ENCODE results near the gene ZNF30.
A peak's percentile ranks its signal among the peaks of the same experiment; 100 is the strongest.

Gene ZNF30

DNA sequence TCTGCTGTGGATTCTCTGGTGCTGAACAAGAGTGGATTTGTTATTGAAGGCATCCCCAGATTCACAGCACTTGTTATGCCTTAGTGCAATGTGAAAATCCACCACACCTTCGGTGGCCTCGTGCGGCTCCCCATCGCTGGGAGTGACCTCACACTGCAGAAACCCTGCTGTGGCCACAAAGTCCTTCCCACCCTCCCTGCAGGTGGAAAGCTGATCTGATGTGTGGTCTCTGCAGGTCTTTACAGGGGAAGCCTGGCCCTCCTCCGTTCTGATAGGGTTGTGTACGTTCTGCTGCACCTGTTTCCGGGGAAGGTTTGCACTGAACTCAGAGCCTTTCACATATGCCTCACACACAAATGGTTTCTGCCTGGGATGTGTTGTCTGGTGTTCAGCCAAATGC, 32.3 kb downstream of the ZNF30 start:
- TF ChIP-seq, protein P1, sequence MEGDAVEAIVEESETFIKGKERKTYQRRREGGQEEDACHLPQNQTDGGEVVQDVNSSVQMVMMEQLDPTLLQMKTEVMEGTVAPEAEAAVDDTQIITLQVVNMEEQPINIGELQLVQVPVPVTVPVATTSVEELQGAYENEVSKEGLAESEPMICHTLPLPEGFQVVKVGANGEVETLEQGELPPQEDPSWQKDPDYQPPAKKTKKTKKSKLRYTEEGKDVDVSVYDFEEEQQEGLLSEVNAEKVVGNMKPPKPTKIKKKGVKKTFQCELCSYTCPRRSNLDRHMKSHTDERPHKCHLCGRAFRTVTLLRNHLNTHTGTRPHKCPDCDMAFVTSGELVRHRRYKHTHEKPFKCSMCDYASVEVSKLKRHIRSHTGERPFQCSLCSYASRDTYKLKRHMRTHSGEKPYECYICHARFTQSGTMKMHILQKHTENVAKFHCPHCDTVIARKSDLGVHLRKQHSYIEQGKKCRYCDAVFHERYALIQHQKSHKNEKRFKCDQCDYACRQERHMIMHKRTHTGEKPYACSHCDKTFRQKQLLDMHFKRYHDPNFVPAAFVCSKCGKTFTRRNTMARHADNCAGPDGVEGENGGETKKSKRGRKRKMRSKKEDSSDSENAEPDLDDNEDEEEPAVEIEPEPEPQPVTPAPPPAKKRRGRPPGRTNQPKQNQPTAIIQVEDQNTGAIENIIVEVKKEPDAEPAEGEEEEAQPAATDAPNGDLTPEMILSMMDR (IDR thresholded peaks at IDR 0.05; ENCODE audit: low read depth, low read length, missing control alignments) = no peak
- no peak overlapping the region for H3K4me3 ChIP-seq (replicated peaks; ENCODE audit: low read depth, low read length)
- no peak for DNase-seq (ENCODE audit: extremely low read depth, low read depth)

DNA sequence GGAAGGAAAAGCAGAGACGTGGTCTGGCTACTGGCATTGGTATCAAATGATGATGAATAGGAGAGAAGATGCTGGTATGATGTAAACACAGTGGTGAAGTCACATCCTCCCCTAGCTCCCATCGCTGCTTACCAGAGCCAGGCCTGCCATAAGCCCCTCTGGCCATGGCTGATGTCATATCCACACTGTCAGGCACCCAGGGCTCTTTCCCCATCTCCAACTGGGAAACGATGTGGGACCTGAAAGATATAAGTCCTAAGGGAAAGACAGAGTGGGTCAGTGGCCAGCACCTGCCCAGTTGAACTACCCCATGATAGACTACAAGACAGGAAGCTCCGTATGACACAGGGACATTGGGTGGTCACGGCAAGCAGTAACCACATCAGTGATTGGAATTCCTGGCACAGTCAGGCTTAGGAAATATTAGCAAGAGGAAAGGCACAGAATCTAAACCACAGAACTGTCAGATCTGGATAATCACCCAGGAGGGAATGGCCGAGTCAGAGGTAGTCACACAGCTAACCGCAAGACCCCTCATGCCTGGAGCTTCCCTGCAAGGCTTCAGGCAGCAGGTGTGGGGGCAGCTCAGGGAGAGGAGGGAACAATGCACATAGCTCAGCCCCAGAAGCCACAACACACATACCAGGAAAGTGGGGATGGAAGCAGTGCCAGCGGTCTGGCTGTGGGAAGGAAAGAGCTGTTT, 33.6 kb downstream of the ZNF30 start:
- DNase-seq (ENCODE audit: extremely low read depth, low read depth) = no peak
- H3K4me3 ChIP-seq (replicated peaks; ENCODE audit: low read depth, low read length) = no peak overlapping the region
- TF ChIP-seq, protein P1 (IDR thresholded peaks at IDR 0.05; ENCODE audit: low read depth, low read length, missing control alignments) = no peak

DNA sequence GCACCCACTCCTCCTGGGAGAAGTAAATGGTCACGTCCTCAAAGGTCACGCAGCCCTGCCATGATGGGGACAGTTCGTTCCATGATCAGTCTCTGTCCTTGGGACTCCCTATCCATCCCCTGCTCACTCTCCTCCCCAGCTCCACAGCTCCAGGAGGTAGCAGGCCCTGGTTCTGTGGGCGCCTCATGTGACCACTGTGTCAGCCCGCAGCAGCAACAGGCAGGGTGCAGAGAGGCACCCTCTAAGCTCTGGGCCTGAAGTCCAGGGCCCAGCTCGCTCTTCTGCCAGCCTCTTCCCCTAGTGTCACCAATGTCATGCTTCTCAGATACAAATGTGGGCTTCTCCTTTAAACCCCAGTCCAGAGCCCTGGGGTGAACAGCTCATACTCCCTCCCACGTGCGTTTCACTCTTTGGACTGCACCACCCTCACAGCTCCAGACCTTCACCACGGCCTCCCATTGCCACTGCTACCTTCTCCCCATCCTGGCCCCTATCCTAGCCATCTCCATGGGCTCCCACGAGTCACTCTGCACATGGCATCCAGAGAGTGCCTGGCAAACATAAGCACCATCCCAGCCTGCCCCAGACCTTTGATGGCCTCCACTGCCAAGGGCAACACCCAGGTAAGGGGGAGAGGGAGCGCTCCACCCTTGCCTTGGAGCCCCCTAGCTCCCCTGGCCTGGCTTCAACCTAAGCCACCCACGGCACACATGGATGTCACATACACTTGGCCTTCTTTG, 34.4 kb downstream of the ZNF30 start:
- no peak for DNase-seq (ENCODE audit: extremely low read depth, low read depth)
- H3K4me3 ChIP-seq (replicated peaks; ENCODE audit: low read depth, low read length) = no peak overlapping the region
- TF ChIP-seq, protein P1 (IDR thresholded peaks at IDR 0.05; ENCODE audit: low read depth, low read length, missing control alignments) = no peak

DNA sequence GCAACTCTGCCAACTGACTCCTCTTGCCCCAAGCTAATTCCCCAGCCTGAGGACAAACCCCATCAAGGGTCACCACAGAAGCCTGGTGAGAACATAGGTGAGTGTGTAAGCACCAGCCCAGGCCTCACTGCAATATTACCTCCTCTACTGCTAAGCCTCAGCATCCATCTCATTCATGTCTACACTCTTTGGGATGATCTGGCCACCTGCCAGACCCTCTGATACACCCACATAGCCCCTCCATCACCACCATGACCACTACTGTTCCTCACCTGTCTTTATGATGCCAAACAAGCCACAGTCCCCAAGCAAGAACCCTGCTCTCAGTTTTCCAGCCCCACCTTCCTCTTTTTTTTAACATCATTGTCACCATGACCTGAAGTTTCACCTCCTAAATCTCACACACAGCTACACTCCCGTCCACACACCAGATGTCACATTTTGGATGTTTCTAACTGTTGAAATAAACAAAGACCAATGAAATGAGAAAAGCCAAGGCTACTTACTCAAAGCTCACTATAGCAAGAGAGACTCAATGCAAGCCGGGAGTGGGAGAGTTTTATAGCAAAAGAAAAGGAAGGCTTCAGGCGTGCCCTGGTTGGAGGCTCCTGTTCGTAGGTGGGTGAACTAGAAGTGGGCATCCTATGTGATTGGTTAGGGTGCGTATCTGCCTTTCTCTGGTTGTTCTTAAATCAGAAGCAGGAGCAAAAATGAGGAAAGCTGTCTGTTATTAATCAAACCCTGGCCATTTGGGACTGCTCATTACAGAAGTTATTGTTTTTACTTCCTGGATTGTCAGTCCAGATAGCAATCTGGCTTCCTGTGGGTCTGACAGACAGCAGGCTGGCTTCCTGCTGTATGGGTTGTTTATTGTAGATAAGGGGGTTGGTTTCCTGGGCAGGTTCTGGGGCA, 35.3 kb downstream of the ZNF30 start:
- peak overlapping the region; percentile 73 for H3K4me3 ChIP-seq (replicated peaks; ENCODE audit: low read depth, low read length)
- TF ChIP-seq, protein P1 (IDR thresholded peaks at IDR 0.05; ENCODE audit: low read depth, low read length, missing control alignments) = no peak
- no peak for DNase-seq (ENCODE audit: extremely low read depth, low read depth)

DNA sequence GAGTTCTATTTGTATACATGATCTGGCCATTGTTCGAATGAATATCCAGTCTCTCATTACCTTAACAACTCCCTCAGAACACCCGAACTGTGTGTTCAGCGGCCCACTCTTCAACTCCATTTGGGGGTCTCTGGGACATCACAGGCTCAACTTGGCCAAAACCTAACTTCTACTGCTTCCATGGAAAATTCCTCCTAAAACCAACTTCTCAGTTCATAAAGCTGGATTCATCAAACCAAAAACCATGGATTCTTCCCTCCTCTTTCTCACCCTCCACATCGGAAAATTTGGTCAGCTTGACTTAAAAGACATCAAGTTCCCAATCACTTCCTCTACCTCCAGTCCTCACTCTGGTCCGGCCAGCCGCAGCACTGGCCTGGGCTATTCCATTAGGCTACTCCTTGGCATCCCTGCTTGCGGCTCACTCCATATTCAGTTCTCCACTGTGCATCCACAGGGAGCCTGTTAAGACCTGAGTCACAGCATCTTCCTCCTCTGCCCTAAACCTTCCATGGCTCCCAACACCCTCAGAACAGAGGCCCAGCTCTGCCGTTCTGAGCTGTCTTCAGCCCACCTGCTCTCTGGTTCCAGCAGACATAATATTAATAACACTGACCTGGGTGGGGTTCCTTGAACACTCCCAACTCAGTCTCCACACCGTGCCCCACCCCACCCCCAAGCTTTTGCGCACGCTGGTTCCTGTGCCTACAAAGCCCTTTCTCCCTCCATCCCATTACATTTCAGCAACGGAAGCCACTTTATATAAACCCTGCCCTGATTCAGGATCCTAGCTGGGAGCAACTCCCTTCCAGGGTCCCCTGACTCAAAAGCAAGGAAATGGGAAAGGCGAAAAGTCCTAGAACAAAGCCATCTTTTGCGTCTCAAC, 36.2 kb downstream of the ZNF30 start:
- DNase-seq (ENCODE audit: extremely low read depth, low read depth) = no peak
- peak overlapping the region; percentile 73 for H3K4me3 ChIP-seq (replicated peaks; ENCODE audit: low read depth, low read length)

More for the DNA sequence above, 36.2 kb downstream of the ZNF30 start:
- TF ChIP-seq, protein P1 (IDR thresholded peaks at IDR 0.05; ENCODE audit: low read depth, low read length, missing control alignments) = no peak

Data from HFF-Myc (cell line).